LNCAP (cell line): ENCODE data around the gene PHOX2B.

ENCODE experiments used
- TF ChIP-seq, protein P1 (sequence below): fragments of 450-650 bp; IDR thresholded peaks from 2 replicates; pipeline ENCODE4 v1.5.1; 2017; ENCODE audit warnings: mild to moderate bottlenecking

Gene PHOX2B

DNA sequence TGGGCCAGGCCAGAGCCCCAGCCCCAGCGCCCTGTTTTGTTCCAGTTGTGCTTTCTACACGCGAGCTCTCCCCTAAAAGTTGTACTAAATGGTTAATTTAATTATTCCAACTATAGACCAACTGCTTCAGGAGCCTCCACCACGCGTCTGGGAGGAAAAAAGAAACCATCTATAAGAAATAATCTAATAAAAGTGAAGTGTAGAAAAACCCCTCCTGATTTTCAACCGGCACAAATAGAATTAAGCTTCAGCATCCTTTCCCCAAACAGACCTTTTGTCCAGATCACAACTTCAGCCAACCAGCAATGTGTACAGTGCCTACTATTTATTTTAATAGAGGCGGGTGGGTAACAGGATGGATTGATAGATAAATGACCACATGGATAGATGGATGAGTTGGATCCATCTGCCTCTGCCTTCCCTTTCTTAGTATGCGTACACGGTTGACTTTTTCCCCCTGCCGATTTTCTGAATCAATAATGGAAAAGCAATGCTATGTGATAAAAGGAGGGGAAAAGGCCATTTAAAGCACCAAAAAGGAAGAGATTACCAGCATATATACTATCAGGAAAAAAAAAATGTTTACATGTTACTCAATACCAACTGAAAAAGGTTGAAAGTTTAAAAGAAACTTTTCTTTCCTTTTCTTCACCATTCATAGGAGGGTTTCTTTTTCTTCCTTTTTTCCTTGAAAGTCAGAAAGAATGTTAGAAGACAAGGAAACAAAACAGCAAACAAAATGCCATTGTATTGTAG, 3.7 kb upstream of the PHOX2B start:
- TF ChIP-seq, protein P1, sequence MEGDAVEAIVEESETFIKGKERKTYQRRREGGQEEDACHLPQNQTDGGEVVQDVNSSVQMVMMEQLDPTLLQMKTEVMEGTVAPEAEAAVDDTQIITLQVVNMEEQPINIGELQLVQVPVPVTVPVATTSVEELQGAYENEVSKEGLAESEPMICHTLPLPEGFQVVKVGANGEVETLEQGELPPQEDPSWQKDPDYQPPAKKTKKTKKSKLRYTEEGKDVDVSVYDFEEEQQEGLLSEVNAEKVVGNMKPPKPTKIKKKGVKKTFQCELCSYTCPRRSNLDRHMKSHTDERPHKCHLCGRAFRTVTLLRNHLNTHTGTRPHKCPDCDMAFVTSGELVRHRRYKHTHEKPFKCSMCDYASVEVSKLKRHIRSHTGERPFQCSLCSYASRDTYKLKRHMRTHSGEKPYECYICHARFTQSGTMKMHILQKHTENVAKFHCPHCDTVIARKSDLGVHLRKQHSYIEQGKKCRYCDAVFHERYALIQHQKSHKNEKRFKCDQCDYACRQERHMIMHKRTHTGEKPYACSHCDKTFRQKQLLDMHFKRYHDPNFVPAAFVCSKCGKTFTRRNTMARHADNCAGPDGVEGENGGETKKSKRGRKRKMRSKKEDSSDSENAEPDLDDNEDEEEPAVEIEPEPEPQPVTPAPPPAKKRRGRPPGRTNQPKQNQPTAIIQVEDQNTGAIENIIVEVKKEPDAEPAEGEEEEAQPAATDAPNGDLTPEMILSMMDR = no peak

DNA sequence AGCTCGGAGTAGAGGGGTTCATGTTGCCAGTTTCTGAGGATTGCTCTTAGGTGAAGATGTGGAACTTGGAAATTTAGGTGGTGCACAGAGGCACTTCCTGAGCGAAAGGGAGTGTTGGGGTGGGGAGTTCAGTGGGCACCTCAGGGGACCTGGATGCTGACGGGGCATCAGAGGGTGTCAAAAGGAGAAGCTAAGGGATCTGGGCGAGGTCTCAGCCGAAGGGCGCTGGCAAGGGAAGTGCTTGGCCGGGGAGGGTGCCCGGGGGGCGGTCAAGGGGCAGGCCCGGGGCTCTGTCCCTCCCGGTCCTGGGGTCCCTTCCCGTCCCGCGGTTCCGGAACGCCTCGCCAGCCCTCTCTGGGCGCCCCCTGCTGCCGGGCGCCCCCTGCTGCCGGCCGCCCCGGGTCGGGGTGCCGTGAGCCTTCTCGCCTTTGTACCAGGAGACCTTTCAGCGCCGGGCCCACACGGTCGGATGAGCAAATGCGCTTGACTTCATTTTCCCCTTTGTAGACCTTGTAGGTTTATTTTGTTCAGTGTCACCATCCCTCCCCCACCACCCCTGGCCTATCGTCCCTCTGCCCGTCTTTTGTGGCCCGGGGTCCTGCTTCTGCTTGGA, 3.0 kb upstream of the PHOX2B start:
- TF ChIP-seq, protein P1 = peak; percentile 17; the same call in 1 of the 2 replicates

DNA sequence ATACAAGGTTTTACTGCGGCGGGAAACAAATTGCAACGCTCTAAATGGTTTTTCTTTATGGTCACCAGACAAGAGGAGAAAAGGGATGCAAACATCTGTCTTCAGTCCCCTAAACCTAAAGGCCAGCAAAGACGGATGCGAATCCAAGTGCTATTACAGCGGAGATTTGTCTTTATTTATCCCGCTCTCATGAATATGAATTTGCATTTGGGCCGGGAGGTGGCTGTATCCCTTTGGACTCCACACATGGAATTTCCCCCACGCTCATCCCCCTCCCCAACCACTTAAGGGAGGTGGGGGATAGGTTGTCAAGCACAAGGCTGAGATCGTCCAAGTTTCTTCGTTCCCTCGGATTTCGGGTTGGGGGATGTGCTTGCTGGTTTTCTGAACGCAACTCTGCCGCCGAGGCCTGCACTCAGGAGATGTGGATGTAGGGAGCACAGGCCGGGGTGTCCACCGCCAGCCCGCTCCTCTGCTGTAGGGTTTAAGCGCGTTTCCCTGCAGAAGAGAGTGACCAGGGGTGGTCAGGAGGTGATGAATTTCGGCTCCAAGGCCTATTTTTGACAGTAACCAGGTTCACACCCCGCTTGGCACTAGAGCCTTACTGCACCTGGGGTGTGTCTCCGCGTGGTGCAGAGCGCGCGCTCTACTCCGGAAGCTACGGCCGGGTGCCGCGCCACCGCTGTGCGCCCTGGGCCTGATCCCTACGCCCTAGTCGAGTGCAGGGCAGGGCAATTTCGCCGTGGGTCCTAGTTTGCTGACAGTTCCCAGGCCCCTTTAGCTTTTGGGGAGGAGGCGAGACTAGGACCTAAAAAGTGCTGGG, 2.3 kb upstream of the PHOX2B start:
- TF ChIP-seq, protein P1 = no peak

DNA sequence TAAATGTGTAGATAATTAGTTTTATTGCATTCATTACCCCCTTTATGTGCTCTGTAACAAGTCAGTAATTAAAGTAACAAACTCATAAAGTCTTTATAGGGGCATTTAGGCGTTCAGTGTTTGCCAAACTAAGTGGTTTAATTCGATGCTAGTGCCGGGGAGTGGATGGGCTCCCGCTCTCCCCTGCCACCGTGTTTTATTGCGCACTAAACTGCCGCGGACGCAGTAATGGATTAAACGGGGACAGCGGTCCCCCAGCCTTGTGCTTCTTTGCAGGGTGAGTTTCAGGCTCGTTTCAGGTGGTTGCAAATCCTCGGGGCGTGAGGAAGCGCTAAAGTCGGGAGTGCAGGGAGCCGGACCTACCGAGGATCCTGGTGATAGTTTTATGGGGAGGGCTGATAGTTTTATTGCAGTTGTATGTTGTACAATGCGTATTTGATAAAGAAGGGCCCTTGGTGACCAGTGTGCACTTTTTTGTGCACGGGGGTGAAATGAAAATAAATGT, 1.6 kb upstream of the PHOX2B start:
- TF ChIP-seq, protein P1 = no peak

DNA sequence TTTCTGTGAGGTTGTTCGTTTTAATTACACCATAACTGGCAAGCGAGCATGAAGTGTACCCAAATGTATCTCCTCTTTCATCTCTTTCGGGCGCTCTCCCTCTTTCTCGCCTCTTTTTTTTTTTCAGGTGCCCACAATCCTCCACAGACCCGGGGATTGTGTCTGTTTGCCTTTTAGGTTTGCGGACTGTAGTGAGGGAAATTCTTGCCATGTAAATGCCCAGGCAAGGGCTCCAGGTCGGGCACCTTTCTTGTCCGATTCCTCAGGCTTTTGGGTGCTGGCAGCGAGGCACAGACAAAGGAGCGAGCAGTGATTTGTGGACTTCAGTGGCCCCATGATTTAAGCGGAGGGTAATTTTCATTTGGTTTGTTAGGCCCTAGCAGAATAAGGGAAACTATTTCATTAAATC, 1.1 kb upstream of the PHOX2B start:
- TF ChIP-seq, protein P1 = no peak

DNA sequence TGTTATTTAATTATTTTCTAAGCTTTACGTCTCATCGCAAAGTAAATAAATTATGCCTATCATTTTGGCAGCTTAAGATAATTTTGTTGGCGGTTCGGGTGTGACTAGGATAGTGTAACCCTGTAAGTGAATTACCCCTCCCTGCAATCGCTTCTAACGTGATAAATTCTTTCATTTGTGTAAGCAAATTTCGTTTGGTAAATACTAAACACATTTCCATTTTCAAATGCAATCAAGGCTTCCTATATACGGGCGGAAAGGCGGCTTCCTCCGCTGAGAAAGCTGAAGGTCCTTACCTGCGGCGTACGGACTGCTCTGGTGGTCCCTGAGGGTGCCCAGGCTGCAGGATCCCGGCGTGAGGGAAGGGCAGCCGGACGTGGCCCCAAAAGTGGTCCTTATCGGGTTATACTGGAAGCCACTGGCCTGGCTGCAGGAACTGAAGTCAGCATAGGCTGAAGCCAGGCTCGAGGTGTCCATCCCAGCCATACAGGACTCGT, 403 bp downstream of the PHOX2B start:
- TF ChIP-seq, protein P1 = no peak
